ENCODE data around the gene RD3L. TPM values are rescaled to one million over a fixed set of nuclear protein-coding genes. Genes with fewer than 3 reads are reported as not detected.

Gene RD3L
- total RNA-seq, result not detected in 2 replicates

DNA sequence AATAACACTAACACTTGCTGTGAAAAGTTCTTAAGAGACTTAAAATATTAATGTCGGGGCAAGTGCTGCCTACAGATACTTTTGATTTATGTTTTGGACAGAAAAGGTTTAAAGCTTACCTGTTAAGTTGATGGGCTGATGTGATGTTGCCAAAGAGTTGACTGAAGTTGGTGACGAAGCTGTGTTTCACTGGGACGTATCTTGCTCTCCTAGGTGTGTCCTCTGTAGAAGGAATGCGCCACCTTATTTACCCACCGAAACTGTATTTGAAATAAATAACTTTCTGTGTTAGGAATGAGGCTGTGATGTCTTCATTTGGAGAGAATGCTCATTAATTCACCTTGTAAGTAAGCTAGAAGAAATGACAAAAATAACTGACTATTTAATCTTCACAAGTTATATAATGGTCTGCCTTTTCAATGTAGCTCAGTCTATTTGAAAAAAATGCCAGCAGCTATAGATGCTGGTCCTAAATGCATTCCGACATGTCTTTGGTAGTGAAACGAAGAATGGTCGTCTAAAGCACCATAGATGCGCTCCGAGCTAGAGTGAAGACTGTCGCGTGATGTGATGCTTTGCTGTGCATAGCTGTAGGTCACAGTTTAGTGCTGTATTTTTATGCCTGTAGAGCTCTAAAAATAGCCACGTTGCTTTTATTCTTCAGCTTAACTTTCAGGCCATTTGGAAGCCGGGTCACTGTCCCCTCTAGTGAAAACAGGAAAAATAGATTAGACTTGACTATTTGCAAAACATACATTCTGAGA is at the start of gene RD3L:
Gene RD3L (minus strand): TSS at position 557 of the 764 bp plus-strand sequence. CDS start 834 bp downstream, outside the sequence.

DNA sequence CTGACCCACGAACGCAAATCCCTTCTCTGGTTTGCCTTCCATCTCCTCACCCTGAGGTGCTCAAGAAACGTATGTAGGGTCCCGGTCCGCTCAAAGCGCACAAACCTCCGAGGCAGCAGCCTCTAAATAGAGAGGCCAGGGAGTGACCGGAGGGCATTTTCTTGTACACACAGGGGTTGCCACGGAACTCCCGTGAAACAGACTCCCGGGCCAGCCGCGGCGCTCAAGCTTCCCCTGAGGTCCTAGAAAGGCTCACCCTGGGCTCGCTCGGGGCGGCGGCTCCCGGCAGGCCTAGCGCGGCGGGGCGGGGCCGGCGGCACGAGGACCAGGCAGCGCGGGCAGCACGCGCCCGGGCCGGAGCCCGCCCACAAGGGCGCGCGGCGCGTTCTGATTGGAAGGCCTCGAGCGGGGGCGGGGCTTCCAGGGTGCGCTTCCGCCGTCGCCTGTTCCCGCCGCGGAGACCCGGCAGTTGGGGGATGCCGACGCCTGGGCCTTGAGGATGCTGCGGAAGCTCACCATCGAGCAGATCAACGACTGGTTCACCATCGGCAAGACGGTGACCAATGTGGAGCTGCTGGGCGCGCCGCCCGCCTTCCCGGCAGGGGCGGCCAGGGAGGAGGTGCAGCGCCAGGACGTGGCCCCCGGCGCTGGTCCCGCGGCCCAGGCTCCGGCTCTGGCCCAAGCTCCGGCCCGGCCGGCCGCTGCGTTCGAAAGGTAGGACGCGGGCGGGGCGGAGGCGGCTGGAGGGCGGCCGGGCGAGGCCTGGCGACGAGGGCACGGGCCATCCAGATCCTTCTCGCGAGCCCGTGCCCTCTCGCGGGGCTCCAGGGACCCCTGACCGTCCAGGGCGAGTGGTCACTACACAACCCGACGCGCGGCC is 14.1 kb downstream of the RD3L start, which contains the start of gene TDRD9:
Gene TDRD9 (plus strand): TSS at position 446 of the 880 bp plus-strand sequence. CDS start 54 bp downstream, at position 500.

Other genes with a start within 250 kb of the RD3L start
- 10.9 and 13.1 TPM in 2 replicates for gene XRCC3, start 227.1 kb downstream of the RD3L start, total RNA-seq
- gene ZFYVE21, start 226.7 kb downstream of the RD3L start, total RNA-seq, result 76.9 and 104 TPM in 2 replicates
- gene PPP1R13B, start 95.0 kb downstream of the RD3L start, total RNA-seq, result 2.6 and 3.0 TPM in 2 replicates
- gene TDRD9, start 14.1 kb downstream of the RD3L start, total RNA-seq, result 0.29 and 0.33 TPM in 2 replicates
- gene ASPG, start 143.2 kb upstream of the RD3L start, total RNA-seq, result not detected in 2 replicates
- gene KIF26A, start 196.1 kb upstream of the RD3L start, total RNA-seq, result 0.15 and 0.33 TPM in 2 replicates

All from smooth muscle cell of trachea (primary cell).